Panc1 (cell line): Measurements from ENCODE around the gene ADSS1. TPM values are rescaled to one million over a fixed set of nuclear protein-coding genes. Genes with fewer than 3 reads are reported as not detected.

Experiments used
- ATAC-seq: fragments of 200-7000 bp; cut with Tn5 transposase; 2 replicates; pipeline ENCODE4 v1.9.1; 2020; ENCODE audit warnings: mild to moderate bottlenecking, moderate library complexity
- BruUV-seq: library from RNA; stranded (reverse); fragments of 400-500 nt; replicated peaks from 2 replicates; lab custom pipeline; 2021; lab: Mats Ljungman, UMichigan
- CTCF ChIA-PET: fragments of 300-600 bp; sonication (Branson Sonifier 250); formaldehyde crosslinking; loops from one replicate; lab custom pipeline; 2022; ENCODE audit warnings: antibody characterized with exemption; lab: Charles Lee
- POLR2A ChIA-PET: fragments of 300-600 bp; sonication (Branson Sonifier 250); formaldehyde crosslinking; loops from one replicate; lab custom pipeline; 2022; ENCODE audit warnings: antibody characterized with exemption; lab: Charles Lee
- DNase-seq: peaks from one replicate; pipeline ENCODE4 v3.0.0-alpha.2; 2010; ENCODE audit warnings: low read depth, low spot score
- H3K27ac ChIP-seq: 2 replicates; pipeline ENCODE4 v1.5.1; 2011; ENCODE audit warnings: mild to moderate bottlenecking, low read length, inconsistent platforms
- H3K27me3 ChIP-seq: fragments of 200-500 bp; sonication (Bioruptor generic); 2 replicates; pipeline ENCODE4 v1.6.0; 2014; ENCODE audit warnings: low read length, inconsistent platforms; ENCODE audit not compliant: control insufficient read depth, insufficient read depth
- H3K36me3 ChIP-seq: fragments of 200-500 bp; sonication (Bioruptor generic); 2 replicates; pipeline ENCODE4 v1.5.1; 2014; ENCODE audit warnings: inconsistent platforms, mild to moderate bottlenecking, low read length, moderate library complexity; ENCODE audit not compliant: control insufficient read depth, insufficient read depth
- H3K4me1 ChIP-seq: 2 replicates; pipeline ENCODE4 v1.5.1; 2011; ENCODE audit warnings: inconsistent platforms, mild to moderate bottlenecking, low read length, moderate library complexity; ENCODE audit not compliant: control insufficient read depth, insufficient read depth
- H3K4me3 ChIP-seq, 2 experiments: 2 replicates each; pipeline ENCODE4 v1.5.1; 2011 to 2012; ENCODE audit warnings: low read depth in 2 of 2, low read length in 2 of 2, mild to moderate bottlenecking in 2 of 2, inconsistent platforms in 1 of 2, moderate library complexity in 1 of 2
- H3K9me3 ChIP-seq: fragments of 200-500 bp; sonication (Bioruptor generic); 2 replicates; pipeline ENCODE4 v1.5.1; 2014; ENCODE audit warnings: low read depth, mild to moderate bottlenecking, inconsistent platforms, low read length, moderate library complexity; ENCODE audit not compliant: control insufficient read depth, insufficient read depth
- CTCF ChIP-seq: fragments of 450-650 bp; IDR thresholded peaks from 2 replicates; pipeline ENCODE4 v1.5.1; 2017; ENCODE audit warnings: mild to moderate bottlenecking
- POLR2AphosphoS5 ChIP-seq: IDR thresholded peaks from 2 replicates; pipeline ENCODE4 v1.6.1; 2012; ENCODE audit warnings: mild to moderate bottlenecking, low read depth, low read length, moderate library complexity
- REST ChIP-seq, 2 experiments: IDR thresholded peaks; 2 replicates each; pipeline ENCODE4 v1.6.1; 2011 to 2012; ENCODE audit warnings: low read depth in 2 of 2, control low read depth in 1 of 2, low read length in 1 of 2, mild to moderate bottlenecking in 1 of 2, moderate library complexity in 1 of 2; ENCODE audit not compliant: insufficient read depth in 1 of 2
- SIN3A ChIP-seq: IDR thresholded peaks from 2 replicates; pipeline ENCODE4 v1.6.1; 2012; ENCODE audit warnings: low read depth, mild to moderate bottlenecking, low read length, moderate library complexity, borderline replicate concordance; ENCODE audit not compliant: insufficient read depth
- TCF7L2 ChIP-seq: IDR thresholded peaks from 2 replicates; pipeline ENCODE4 v1.6.1; 2011; ENCODE audit warnings: mild to moderate bottlenecking, low read depth, low read length, inconsistent platforms
- in situ Hi-C: cut with HindIII; loops from 2 replicates; pipeline ENCODE4 v1.10.0; 2016; ENCODE audit warnings: low sequenced_read_pairs, low pct_unique_long_range_greater_than_20kb
- intact Hi-C: fragments of 100-400 bp; cut with micrococcal nuclease; formaldehyde crosslinking; loops from one replicate; pipeline ENCODE4 v1.10.0; 2022; ENCODE audit not compliant: unreplicated experiment
- total RNA-seq: library from RNA; stranded (reverse); gene quantifications from one replicate; pipeline ENCODE4 v1.2.1, GENCODE V29; 2021; ENCODE audit not compliant: unreplicated experiment

The ADSS1 gene
- total RNA-seq, 1 experiment from 2014 or later, result 9.4 TPM

GRCh38 chr14:104725772-104726548 is 1.9 kb downstream of the ADSS1 start:
- in situ Hi-C loops, result no loop called here
- H3K27ac ChIP-seq, result no peak overlapping the region
- no peak for ATAC-seq
- DNase-seq, result no peak
- TF ChIP-seq REST (IDR thresholded peaks at IDR 0.05; ENCODE audit: insufficient read depth in 1 of 2, low read depth in 2 of 2, low read length in 1 of 2) (no peak), SIN3A (no peak), POLR2AphosphoS5 (no peak), CTCF (peak; percentile 18), TCF7L2 (no peak)
- BruUV-seq, result no TSS peak
- intact Hi-C loops, result no loop called here
- ChIA-PET POLR2A (no interaction called here), CTCF (interaction anchor here (0.7 to 1.2 kb wide), 2 partner anchors 26 to 54 kb away, joined by 4 to 9 read pairs; partner anchors contain the start of gene SIVA1)
- no peaks in the 10 kb centered on the region for H3K36me3 ChIP-seq
- no peaks in the 10 kb centered on the region for H3K9me3 ChIP-seq
- no peaks in the 10 kb centered on the region for H3K27me3 ChIP-seq
- H3K4me3 ChIP-seq, result no peak overlapping the region; a peak in 1 of 4 replicates
- peaks cover 33% of the 10 kb centered on the region for H3K4me1 ChIP-seq

DNA sequence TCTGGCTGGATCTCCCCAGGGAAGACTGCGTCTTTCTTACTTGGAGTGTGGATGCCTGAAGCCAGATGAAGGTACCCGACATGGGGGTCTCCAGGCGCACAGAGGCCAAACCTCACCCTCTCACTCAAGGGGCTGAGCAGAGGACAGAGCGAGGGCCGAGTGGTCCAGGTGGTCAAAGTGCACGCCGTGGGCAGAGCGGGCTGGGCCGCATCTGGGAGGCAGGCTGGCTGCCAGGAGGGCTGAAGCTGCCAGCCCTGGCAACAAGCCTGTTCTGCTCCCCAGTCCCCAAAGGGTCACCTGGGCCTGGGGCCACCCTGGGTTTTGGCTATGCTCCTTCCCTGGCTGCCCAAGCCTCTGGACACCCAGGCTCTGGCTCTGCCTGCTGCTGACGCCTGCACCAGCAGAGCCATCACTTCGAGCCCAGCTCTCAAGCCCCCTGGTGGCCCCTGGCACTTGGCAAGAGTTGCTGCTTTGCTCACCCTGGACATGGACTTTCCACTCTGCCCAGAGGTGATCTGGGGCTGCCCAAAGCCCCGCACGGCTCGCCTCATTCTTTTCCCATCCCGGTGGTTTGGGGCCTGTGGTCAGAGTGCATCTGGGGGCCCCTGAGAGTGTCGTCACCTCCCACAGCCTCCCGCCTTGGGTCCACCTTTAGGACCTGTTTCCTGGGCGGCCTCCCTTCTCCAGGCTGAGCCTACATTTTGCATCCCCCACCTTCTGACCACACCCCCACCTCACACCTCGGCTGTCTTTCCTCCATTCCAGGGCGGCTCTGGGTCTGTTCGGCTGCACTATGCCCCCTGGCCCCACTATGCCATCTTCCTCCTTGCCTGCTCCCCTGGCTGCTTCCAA is 2.8 kb downstream of the ADSS1 start:
- peaks cover 30% of the 10 kb centered on the region for H3K4me1 ChIP-seq
- CTCF ChIA-PET, result interaction anchor here (0.7 kb wide), 1 partner anchor 55 kb away, joined by 9 read pairs; no protein-coding TSS in a partner anchor
- BruUV-seq, result no TSS peak

More for the DNA sequence above, 2.8 kb downstream of the ADSS1 start:
- Histone ChIP-seq H3K36me3 (no peaks in the 10 kb centered on the region), H3K27me3 (no peaks in the 10 kb centered on the region), H3K4me3 (no peak overlapping the region), H3K27ac (no peak overlapping the region), H3K9me3 (no peaks in the 10 kb centered on the region)
- ATAC-seq, result no peak
- intact Hi-C loops, result no loop called here
- in situ Hi-C loops, result no loop called here
- TF ChIP-seq CTCF, result peak; percentile 38
- no peak; the same call in 1 of the 2 replicates for TF ChIP-seq POLR2AphosphoS5
- no peak for DNase-seq
- POLR2A ChIA-PET, result no interaction called here
